Activated naive CD4-positive, alpha-beta T cell treated with Interleukin-2 at 50 U/mL for 16 hours (primary cell): Measurements from ENCODE around the gene RAB3IP.
"Not testable (repeated sequence)": the region's sequence is repeated elsewhere in the genome, so short reads cannot be mapped to it uniquely, and the experiment has no call there.

ENCODE experiments used
- DNase-seq: peaks from one replicate; pipeline ENCODE4 v3.0.0-alpha.2; 2020

The RAB3IP gene

GRCh38 chr12:69837657-69838415, 99.2 kb downstream of the RAB3IP start:
- no peak for DNase-seq

DNA sequence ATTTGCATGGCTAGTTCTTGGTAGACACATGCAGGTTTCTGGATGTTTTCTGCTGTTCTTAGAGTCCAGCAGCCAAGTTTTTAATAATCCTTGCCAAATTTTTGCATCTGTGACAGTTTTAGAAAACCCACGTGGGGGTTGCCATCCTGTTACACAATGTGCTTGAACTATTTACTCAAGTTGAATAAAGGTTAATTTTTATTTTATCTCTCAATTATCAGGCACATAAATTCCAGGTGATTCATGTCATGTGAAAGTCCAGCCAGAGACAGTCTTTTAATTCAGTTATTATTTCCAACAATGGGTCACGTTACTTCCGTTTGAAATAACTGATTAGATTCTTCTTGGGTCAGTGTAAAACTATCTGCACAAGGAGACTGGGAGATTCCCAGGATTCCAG, 102.1 kb downstream of the RAB3IP start:
- DNase-seq, result no peak

DNA sequence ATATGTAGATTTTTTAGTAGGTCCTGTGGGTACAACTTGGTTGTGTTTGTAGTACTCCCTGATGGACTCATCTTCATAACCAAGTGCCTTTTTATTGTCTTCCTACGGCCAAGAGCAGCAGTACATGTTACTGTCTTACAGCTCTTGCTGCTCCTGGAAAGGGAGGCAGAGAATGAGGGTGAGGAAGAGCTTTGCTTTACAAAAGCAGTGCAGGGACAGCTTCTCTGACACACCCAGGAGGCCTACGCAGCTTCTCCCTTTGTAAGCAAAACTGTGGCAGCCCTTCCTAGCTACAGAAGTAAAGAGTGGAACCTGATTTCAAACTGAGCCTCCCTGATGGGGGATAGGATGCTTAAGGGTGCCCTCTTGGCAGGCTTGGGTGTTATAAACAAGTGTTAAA, 104.9 kb downstream of the RAB3IP start:
- no peak for DNase-seq

- no peak for DNase-seq
Observed at GRCh38 chr12:69844416-69844815, 105.8 kb downstream of the RAB3IP start.

DNA sequence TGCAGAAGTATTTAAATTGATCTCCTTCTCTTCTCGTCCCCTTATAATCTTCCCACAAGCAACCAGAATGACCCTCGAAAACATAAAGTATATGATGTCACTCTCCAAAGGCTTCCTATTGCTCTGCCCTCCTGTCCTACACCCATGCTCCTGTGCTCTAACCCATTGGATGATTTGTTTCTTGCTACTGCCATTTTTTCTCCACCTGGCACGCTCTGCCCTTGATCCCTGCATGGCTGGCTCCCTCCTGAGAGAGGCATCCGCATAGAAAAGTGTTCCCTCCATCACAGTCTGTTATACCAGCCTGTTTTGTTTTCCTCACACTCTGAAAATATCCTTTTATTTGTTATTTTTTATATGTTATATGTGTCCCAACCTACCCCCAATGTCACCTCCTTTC, 106.2 kb downstream of the RAB3IP start:
- no peak for DNase-seq

- DNase-seq, result no peak
Observed at GRCh38 chr12:69846976-69847375, 108.3 kb downstream of the RAB3IP start.

- DNase-seq, result no peak
Observed at GRCh38 chr12:69851976-69852375, 113.3 kb downstream of the RAB3IP start.

DNA sequence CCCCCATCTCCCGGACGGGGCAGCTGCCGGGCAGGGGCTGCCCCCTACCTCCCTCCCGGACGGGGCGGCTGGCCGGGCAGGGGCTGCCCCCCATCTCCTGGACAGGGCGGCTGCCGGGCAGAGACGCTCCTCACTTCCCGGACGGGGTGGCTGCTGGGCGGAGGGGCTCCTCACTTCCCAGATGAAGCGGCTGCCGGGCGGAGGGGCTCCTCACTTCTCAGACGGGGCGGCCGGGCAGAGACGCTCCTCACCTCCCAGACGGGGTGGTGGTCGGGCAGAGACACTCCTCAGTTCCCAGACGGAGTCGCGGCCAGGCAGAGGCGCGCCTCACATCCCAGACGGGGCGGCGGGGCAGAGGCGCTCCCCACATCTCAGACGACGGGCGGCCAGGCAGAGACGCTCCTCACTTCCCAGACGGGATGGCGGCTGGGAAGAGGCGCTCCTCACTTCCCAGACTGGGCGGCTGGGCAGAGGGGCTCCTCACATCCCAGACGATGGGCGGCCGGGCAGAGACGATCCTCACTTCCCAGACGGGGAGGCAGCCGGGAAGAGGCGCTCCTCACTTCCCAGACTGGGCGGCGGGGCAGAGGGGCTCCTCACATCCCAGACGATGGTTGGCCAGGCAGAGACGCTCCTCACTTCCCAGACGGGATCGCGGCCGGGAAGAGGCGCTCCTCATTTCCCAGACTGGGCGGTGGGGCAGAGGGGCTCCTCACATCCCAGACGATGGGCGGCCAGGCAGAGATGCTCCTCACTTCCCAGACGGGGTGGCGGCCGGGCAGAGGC, 114.7 kb downstream of the RAB3IP start:
- not testable (repeated sequence) for DNase-seq

- DNase-seq, result no peak
Observed at GRCh38 chr12:69866698-69867097, 128.0 kb downstream of the RAB3IP start.

GRCh38 chr12:69868695-69869094, 130.0 kb downstream of the RAB3IP start:
- DNase-seq, result no peak

DNA sequence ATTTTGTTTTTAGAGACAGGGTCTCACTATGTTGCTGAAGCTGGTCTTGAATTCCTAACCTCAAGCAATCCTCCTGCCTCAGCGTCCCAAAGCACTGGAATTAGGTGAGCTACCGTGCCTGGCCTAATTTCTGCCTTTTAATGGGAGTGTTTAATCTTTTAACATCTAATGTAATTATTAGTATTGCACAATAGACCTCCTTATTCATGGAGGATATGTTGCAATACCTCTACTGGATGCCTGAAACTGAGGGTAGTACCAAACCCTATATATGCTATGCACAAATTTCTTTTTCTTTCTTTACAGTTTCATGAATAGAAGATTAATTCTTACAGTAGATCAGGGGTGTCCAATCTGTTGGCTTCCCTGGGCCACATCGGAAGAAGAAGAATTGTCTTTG, 134.1 kb downstream of the RAB3IP start:
- no peak for DNase-seq
